Peyer's patch (tissue), 4 donors: ENCODE results near the gene MAD1L1. TPM values are rescaled to one million over a fixed set of nuclear protein-coding genes. Genes with fewer than 3 reads are reported as not detected.
A peak's percentile ranks its signal among the peaks of the same experiment; 100 is the strongest.

Experiments used
- DNase-seq, 3 donors: peaks; one replicate each; pipeline ENCODE4 v3.0.0-alpha.2; 2017 to 2019
- H3K27ac ChIP-seq, 4 donors: fragments of 200-600 bp; sonication (generic); one replicate each; pipeline ENCODE4 v1.5.1; 2016 to 2019
- H3K27me3 ChIP-seq, 2 donors: fragments of 200-600 bp; sonication (generic); one replicate each; pipeline ENCODE4 v1.5.1; 2019
- H3K36me3 ChIP-seq, 3 donors: fragments of 200-600 bp; sonication (generic); one replicate each; pipeline ENCODE4 v1.5.1; 2016 to 2019
- H3K4me1 ChIP-seq, 4 donors: fragments of 200-600 bp; sonication (generic); one replicate each; pipeline ENCODE4 v1.5.1; 2016 to 2019
- H3K4me3 ChIP-seq, 4 donors: fragments of 200-600 bp; sonication (generic); 1 replicate in 3 of 4; 2 replicates in 1 of 4; pipeline ENCODE4 v1.5.1; 2016 to 2019; ENCODE audit warnings: mild to moderate bottlenecking in 1 of 4
- H3K9me3 ChIP-seq, 4 donors: fragments of 200-600 bp; sonication (generic); one replicate each; pipeline ENCODE4 v1.5.1; 2016 to 2019; ENCODE audit warnings: mild to moderate bottlenecking in 1 of 4
- CTCF ChIP-seq, 6 experiments: fragments of 450-650 bp in 4 of 6; fragments of 200-600 bp in 2 of 6; sonication (generic) in 1 of 6; IDR thresholded peaks; one replicate each; pipeline ENCODE4 v1.5.1; 2017 to 2019; ENCODE audit warnings: antibody characterized with exemption in 6 of 6, mild to moderate bottlenecking in 3 of 6, moderate library complexity in 1 of 6
- POLR2A ChIP-seq, 2 donors: fragments of 450-650 bp; IDR thresholded peaks; one replicate each; pipeline ENCODE4 v1.5.1; 2017; ENCODE audit warnings: antibody characterized with exemption in 2 of 2, mild to moderate bottlenecking in 2 of 2, moderate library complexity in 2 of 2
- total RNA-seq, 4 donors: library from RNA; depleted of rRNA; stranded (reverse); fragments of >200 nt; gene quantifications; one replicate each; pipeline ENCODE4 v1.1.0, GENCODE V29; 2016

Gene MAD1L1
- total RNA-seq, 4 donors from 2014 or later: 43.9 to 417 (median 59.1) TPM

- Histone ChIP-seq H3K27me3 (no peaks in the 10 kb centered on the region), H3K4me1 (no peaks in the 10 kb centered on the region), H3K36me3 (no peaks in the 10 kb centered on the region), H3K9me3 (no peaks in the 10 kb centered on the region), H3K27ac (no peak overlapping the region), H3K4me3 (no peak overlapping the region)
- DNase-seq: no peak
- TF ChIP-seq CTCF (IDR thresholded peaks at IDR 0.05) (no peak), POLR2A (IDR thresholded peaks at IDR 0.05) (no peak)
These were observed 268.4 kb downstream of the MAD1L1 start for GRCh38 chr7:1964211-1964912.

- Histone ChIP-seq H3K27ac (no peak overlapping the region), H3K4me1 (no peaks in the 10 kb centered on the region), H3K36me3 (no peaks in the 10 kb centered on the region), H3K4me3 (no peak overlapping the region), H3K27me3 (no peaks in the 10 kb centered on the region), H3K9me3 (no peaks in the 10 kb centered on the region)
- DNase-seq: peak in 1 of 3 donors; percentile 13
- no peak for TF ChIP-seq POLR2A (IDR thresholded peaks at IDR 0.05)
- no peak for TF ChIP-seq CTCF (IDR thresholded peaks at IDR 0.05)
These were observed 269.2 kb downstream of the MAD1L1 start for GRCh38 chr7:1963575-1963974.

- no peak overlapping the region for H3K27ac ChIP-seq
- H3K36me3 ChIP-seq: no peaks in the 10 kb centered on the region
- TF ChIP-seq POLR2A (IDR thresholded peaks at IDR 0.05) (no peak), CTCF (IDR thresholded peaks at IDR 0.05) (no peak)
- no peak for DNase-seq
- no peaks in the 10 kb centered on the region for H3K9me3 ChIP-seq
- no peaks in the 10 kb centered on the region for H3K27me3 ChIP-seq
- no peaks in the 10 kb centered on the region for H3K4me1 ChIP-seq
- no peak overlapping the region for H3K4me3 ChIP-seq
These were observed 271.0 kb downstream of the MAD1L1 start for GRCh38 chr7:1961701-1962276.

GRCh38 chr7:1959305-1959704 is 273.4 kb downstream of the MAD1L1 start:
- Histone ChIP-seq H3K9me3 (no peaks in the 10 kb centered on the region), H3K27ac (no peak overlapping the region), H3K4me1 (no peaks in the 10 kb centered on the region), H3K27me3 (no peaks in the 10 kb centered on the region), H3K36me3 (no peaks in the 10 kb centered on the region), H3K4me3 (no peak overlapping the region)
- TF ChIP-seq CTCF (IDR thresholded peaks at IDR 0.05) (no peak), POLR2A (IDR thresholded peaks at IDR 0.05) (no peak)
- no peak for DNase-seq

- no peaks in the 10 kb centered on the region for H3K9me3 ChIP-seq
- H3K27me3 ChIP-seq: no peaks in the 10 kb centered on the region
- no peak overlapping the region for H3K27ac ChIP-seq
- DNase-seq: no peak
- H3K4me1 ChIP-seq: no peaks in the 10 kb centered on the region
- no peak overlapping the region for H3K4me3 ChIP-seq
- no peaks in the 10 kb centered on the region for H3K36me3 ChIP-seq
- TF ChIP-seq POLR2A (IDR thresholded peaks at IDR 0.05) (no peak), CTCF (IDR thresholded peaks at IDR 0.05) (no peak)
These were observed 275.1 kb downstream of the MAD1L1 start for GRCh38 chr7:1957471-1958225.
